HL-60 (cell line): Measurements from ENCODE around the gene HES7.
"Not testable (repeated sequence)": the region's sequence is repeated elsewhere in the genome, so short reads cannot be mapped to it uniquely, and the experiment has no call there.

Experiments
- DNase-seq, 2 experiments: peaks; one replicate each; pipeline ENCODE4 v3.0.0-alpha.2; 2010 to 2020; ENCODE audit warnings: low read depth in 1 of 2, low spot score in 1 of 2
- H3K27ac ChIP-seq: fragments of 250-450 bp; sonication (Bioruptor Pico); replicated peaks from 2 replicates; pipeline ENCODE4 v1.5.1; 2020; ENCODE audit warnings: mild to moderate bottlenecking, moderate library complexity
- H3K27me3 ChIP-seq: fragments of 250-450 bp; sonication (Bioruptor Pico); 2 replicates; pipeline ENCODE4 v1.5.1; 2021; ENCODE audit warnings: mild to moderate bottlenecking, moderate library complexity; ENCODE audit not compliant: insufficient read depth, poor library complexity, severe bottlenecking
- H3K4me3 ChIP-seq: replicated peaks from 2 replicates; pipeline ENCODE4 v1.5.1; 2011; ENCODE audit warnings: mild to moderate bottlenecking, control low read depth, low read length; ENCODE audit not compliant: insufficient read depth
- CTCF ChIP-seq: IDR thresholded peaks from one replicate; pipeline ENCODE4 v1.5.1; 2011; ENCODE audit warnings: low read length, control low read depth, inconsistent platforms; ENCODE audit not compliant: insufficient read depth
- GABPA ChIP-seq: IDR thresholded peaks from 2 replicates; pipeline ENCODE4 v1.6.1; 2012; ENCODE audit warnings: low read depth
- POLR2AphosphoS5 ChIP-seq: IDR thresholded peaks from 2 replicates; pipeline ENCODE4 v1.6.1; 2012; ENCODE audit warnings: low read depth
- SPI1 ChIP-seq: IDR thresholded peaks from 2 replicates; pipeline ENCODE4 v1.6.1; 2012; ENCODE audit warnings: low read depth, mild to moderate bottlenecking, borderline replicate concordance
- TF ChIP-seq, protein P1 (sequence below): IDR thresholded peaks from 2 replicates; pipeline ENCODE4 v1.6.1; 2012; ENCODE audit warnings: low read depth; ENCODE audit not compliant: insufficient replicate concordance

Gene HES7

GRCh38 chr17:8110456-8110804 lies 13.5 kb downstream of the HES7 start:
- Histone ChIP-seq H3K27me3 (no peaks in the 10 kb centered on the region), H3K27ac (no peak overlapping the region), H3K4me3 (no peak overlapping the region)
- no peak for TF ChIP-seq GABPA
- TF ChIP-seq CTCF: no peak
- TF ChIP-seq, protein P1, sequence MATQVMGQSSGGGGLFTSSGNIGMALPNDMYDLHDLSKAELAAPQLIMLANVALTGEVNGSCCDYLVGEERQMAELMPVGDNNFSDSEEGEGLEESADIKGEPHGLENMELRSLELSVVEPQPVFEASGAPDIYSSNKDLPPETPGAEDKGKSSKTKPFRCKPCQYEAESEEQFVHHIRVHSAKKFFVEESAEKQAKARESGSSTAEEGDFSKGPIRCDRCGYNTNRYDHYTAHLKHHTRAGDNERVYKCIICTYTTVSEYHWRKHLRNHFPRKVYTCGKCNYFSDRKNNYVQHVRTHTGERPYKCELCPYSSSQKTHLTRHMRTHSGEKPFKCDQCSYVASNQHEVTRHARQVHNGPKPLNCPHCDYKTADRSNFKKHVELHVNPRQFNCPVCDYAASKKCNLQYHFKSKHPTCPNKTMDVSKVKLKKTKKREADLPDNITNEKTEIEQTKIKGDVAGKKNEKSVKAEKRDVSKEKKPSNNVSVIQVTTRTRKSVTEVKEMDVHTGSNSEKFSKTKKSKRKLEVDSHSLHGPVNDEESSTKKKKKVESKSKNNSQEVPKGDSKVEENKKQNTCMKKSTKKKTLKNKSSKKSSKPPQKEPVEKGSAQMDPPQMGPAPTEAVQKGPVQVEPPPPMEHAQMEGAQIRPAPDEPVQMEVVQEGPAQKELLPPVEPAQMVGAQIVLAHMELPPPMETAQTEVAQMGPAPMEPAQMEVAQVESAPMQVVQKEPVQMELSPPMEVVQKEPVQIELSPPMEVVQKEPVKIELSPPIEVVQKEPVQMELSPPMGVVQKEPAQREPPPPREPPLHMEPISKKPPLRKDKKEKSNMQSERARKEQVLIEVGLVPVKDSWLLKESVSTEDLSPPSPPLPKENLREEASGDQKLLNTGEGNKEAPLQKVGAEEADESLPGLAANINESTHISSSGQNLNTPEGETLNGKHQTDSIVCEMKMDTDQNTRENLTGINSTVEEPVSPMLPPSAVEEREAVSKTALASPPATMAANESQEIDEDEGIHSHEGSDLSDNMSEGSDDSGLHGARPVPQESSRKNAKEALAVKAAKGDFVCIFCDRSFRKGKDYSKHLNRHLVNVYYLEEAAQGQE: no peak
- TF ChIP-seq SPI1: no peak
- no peak for TF ChIP-seq POLR2AphosphoS5
- DNase-seq: no peak

GRCh38 chr17:8109661-8110455 lies 14.0 kb downstream of the HES7 start:
- Histone ChIP-seq H3K27ac (no peak overlapping the region), H3K27me3 (no peaks in the 10 kb centered on the region), H3K4me3 (peak overlapping the region; percentile 30)
- DNase-seq: no peak
- TF ChIP-seq POLR2AphosphoS5: no peak
- TF ChIP-seq CTCF: peak; percentile 3
- TF ChIP-seq GABPA: no peak

GRCh38 chr17:8108972-8109660 lies 14.8 kb downstream of the HES7 start:
- Histone ChIP-seq H3K27ac (no peak overlapping the region), H3K4me3 (no peak overlapping the region), H3K27me3 (no peaks in the 10 kb centered on the region)
- DNase-seq: no peak
- TF ChIP-seq POLR2AphosphoS5 (no peak), GABPA (no peak), SPI1 (no peak), CTCF (no peak)
- TF ChIP-seq, protein P1: no peak

DNA sequence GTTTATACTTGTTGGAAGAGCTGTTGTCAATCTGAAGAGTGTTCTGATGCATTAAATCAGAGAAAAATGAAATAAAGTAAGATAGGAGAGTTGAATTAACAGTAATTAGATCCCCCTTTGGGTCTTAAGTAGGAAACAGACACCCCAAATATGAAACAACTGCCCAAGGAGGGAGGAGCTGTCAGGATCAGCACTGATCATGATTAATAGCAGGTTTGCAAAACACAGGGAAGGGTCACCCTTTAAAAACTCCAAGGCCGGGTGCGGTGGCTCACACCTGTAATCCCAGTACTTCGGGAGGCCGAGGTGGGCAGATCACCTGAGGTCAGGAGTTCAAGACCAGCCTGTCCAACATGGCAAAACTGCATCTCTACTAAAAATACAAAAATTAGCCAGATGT lies 16.9 kb downstream of the HES7 start:
- DNase-seq, H3K4me3 ChIP-seq, H3K27me3 ChIP-seq, H3K27ac ChIP-seq: not testable (repeated sequence)
